Fibroblast of lung (primary cell): ENCODE measurements around the gene LGI1. TPM values are rescaled to one million over a fixed set of nuclear protein-coding genes. Genes with fewer than 3 reads are reported as not detected.
A peak's percentile ranks its signal among the peaks of the same experiment; 100 is the strongest.

Source experiments
- DNase-seq, 2 donors: peaks; one replicate each; pipeline versions ENCODE4 v3.0.0 to v3.0.0-alpha.2; 2010; ENCODE audit warnings: low read depth in 2 of 2
- H2AFZ ChIP-seq: 2 replicates; pipeline ENCODE4 v1.5.1; 2012; ENCODE audit warnings: low read length, control low read depth, inconsistent platforms
- H3K27ac ChIP-seq: 2 replicates; pipeline ENCODE4 v1.5.1; 2011; ENCODE audit warnings: low read length, control low read depth; ENCODE audit not compliant: insufficient read depth
- H3K27me3 ChIP-seq: 2 replicates; pipeline ENCODE4 v1.5.1; 2011; ENCODE audit warnings: mild to moderate bottlenecking, low read length; ENCODE audit not compliant: control insufficient read depth, insufficient read depth
- H3K36me3 ChIP-seq: 2 replicates; pipeline ENCODE4 v1.5.1; 2011; ENCODE audit warnings: low read length; ENCODE audit not compliant: control insufficient read depth, insufficient read depth
- H3K4me1 ChIP-seq: 2 replicates; pipeline ENCODE4 v1.5.1; 2011; ENCODE audit warnings: low read length; ENCODE audit not compliant: control insufficient read depth, insufficient read depth; ENCODE audit errors: extremely low read depth
- H3K4me2 ChIP-seq: 2 replicates; pipeline ENCODE4 v1.5.1; 2011; ENCODE audit warnings: low read length, control low read depth; ENCODE audit not compliant: insufficient read depth; ENCODE audit errors: extremely low read depth
- H3K4me3 ChIP-seq, 4 experiments: fragments of 200-600 bp in 1 of 4; sonication (generic) in 1 of 4; replicated peaks in 1 of 4; 2 replicates each; pipeline ENCODE4 v1.5.1; 2011 to 2016; ENCODE audit warnings: low read length in 4 of 4, low read depth in 3 of 4, mild to moderate bottlenecking in 3 of 4, control low read depth in 2 of 4, inconsistent platforms in 1 of 4, mixed read lengths in 1 of 4; ENCODE audit not compliant: insufficient read depth in 1 of 4; ENCODE audit errors: control extremely low read depth in 1 of 4
- H3K79me2 ChIP-seq: 2 replicates; pipeline ENCODE4 v1.5.1; 2012; ENCODE audit warnings: mild to moderate bottlenecking, low read length, inconsistent platforms; ENCODE audit not compliant: control insufficient read depth, insufficient read depth
- H3K9ac ChIP-seq: 2 replicates; pipeline ENCODE4 v1.5.1; 2011; ENCODE audit warnings: mild to moderate bottlenecking, low read length, control low read depth; ENCODE audit not compliant: insufficient read depth
- H3K9me3 ChIP-seq: 2 replicates; pipeline ENCODE4 v1.5.1; 2012; ENCODE audit warnings: low read depth, low read length; ENCODE audit not compliant: control insufficient read depth, insufficient read depth
- H4K20me1 ChIP-seq: 2 replicates; pipeline ENCODE4 v1.5.1; 2011; ENCODE audit warnings: low read length; ENCODE audit not compliant: control insufficient read depth, insufficient read depth; ENCODE audit errors: extremely low read depth
- CTCF ChIP-seq, 2 donors: IDR thresholded peaks in 1 of 2; conservative IDR thresholded peaks in 1 of 2; 1 replicate in 1 of 2; 2 replicates in 1 of 2; pipeline ENCODE4 v1.5.1; 2011 to 2012; ENCODE audit warnings: low read length in 2 of 2, control low read depth in 1 of 2, inconsistent platforms in 1 of 2, low read depth in 1 of 2, mild to moderate bottlenecking in 1 of 2
- EZH2 ChIP-seq: IDR thresholded peaks from 2 replicates; pipeline ENCODE4 v1.5.1; 2012; ENCODE audit warnings: low read length, control low read depth, mild to moderate bottlenecking; ENCODE audit errors: missing control alignments
- polyA plus RNA-seq, 2 donors: library from polyadenylated mRNA; depleted of rRNA in 1 of 2; stranded (reverse) in 1 of 2; unstranded in 1 of 2; fragments of >200 nt; gene quantifications; 2 replicates each; pipeline ENCODE4 v1.2.1, GENCODE V29; 2011 to 2012; ENCODE audit warnings: missing spikeins in 1 of 2
- total RNA-seq: library from RNA; depleted of rRNA; stranded (reverse); fragments of >200 nt; gene quantifications from 2 replicates; pipeline ENCODE4 v1.2.1, GENCODE V29; 2014

LGI1 gene
- total and polyA plus RNA-seq, 2 donors (not counting 1 experiment from before 2014, with no cell fraction given) = not detected

DNA sequence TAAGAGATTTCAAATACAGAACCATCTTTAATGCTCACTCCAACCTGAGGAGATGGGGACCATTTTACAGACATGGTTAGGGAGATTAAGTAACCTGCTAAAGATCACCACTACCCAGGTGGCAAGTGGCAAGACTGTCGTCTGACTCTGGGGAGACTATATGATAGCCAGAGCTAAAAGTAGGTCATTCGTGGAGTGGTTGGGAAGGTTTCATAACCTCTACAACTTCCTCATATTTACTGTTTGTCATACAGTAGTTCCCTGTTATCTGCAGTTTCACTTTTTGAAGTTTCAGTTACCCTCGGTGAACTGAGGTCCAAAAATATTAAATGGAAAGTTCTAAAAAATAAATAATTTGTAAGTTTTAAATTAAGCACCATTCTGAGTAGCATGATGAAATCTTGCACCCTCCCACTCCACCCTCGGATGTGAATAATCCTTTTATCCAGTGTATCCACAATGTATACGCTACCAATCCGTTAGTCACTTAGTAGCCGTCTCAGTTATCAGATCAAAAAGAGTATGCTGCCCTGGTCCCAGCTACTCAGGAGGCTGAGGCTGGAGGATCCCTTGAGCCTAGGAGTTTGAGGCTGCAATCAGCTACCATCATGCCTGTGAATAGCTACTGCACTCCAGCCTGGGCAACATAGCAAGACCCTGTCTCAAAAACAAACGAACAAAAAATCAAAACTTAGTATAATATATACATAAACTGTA is 14.9 kb upstream of the LGI1 start:
- Histone ChIP-seq H3K9ac (no peak overlapping the region), H3K27ac (no peak overlapping the region), H4K20me1 (no peaks in the 10 kb centered on the region), H3K27me3 (peaks cover 2% of the 10 kb centered on the region), H3K79me2 (no peaks in the 10 kb centered on the region), H3K4me1 (no peaks in the 10 kb centered on the region), H3K36me3 (no peaks in the 10 kb centered on the region), H2AFZ (no peak overlapping the region), H3K9me3 (no peaks in the 10 kb centered on the region), H3K4me2 (no peak overlapping the region), H3K4me3 (no peak overlapping the region)
- no peak for DNase-seq
- TF ChIP-seq EZH2 (no peak), CTCF (conservative IDR thresholded peaks at IDR 0.05 in 1 of 2, IDR thresholded peaks at IDR 0.05 in 1 of 2; ENCODE audit: low read depth in 1 of 2, low read length in 2 of 2) (no peak)

DNA sequence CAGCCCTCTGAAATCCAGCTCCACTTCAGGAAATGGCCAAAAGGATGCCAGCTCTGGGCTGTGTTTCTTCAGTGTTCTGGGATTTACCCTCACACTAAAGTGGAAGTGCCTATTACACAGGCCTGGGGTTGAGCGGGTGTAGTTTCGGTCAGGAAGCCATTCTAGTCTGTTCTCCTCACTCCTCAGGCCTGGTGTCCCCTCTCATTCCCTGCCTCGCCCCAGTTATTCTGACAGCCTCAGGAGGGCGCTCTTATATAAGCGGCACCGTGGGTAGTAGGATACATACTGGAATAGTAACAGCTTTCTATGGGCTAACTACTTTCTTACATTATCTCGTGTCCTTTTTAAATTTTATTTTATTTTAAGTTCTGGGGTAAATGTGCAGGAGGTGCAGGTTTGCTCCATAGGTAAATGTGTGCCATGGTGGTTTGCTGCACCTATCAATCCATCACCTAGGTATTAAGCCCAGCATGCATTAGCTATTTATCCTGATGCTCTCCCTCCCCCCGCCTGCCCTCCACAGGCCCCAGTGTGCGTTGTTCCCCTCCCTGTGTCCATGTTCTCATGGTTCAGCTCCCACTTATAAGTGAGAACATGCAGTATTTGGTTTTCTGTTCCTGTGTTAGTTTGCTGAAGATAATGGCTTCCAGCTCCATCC is 12.2 kb upstream of the LGI1 start:
- peak; percentile 14 to 40 for DNase-seq
- H3K4me2 ChIP-seq = no peak overlapping the region
- H2AFZ ChIP-seq = no peak overlapping the region
- no peak overlapping the region for H3K27ac ChIP-seq
- H3K36me3 ChIP-seq = no peaks in the 10 kb centered on the region
- H3K9me3 ChIP-seq = no peaks in the 10 kb centered on the region
- no peak overlapping the region for H3K9ac ChIP-seq
- TF ChIP-seq CTCF (conservative IDR thresholded peaks at IDR 0.05 in 1 of 2, IDR thresholded peaks at IDR 0.05 in 1 of 2; ENCODE audit: low read depth in 1 of 2, low read length in 2 of 2) (peak; percentile 36 to 50), EZH2 (no peak)
- H3K4me3 ChIP-seq = no peak overlapping the region
- no peaks in the 10 kb centered on the region for H3K79me2 ChIP-seq
- H4K20me1 ChIP-seq = no peaks in the 10 kb centered on the region
- no peaks in the 10 kb centered on the region for H3K27me3 ChIP-seq
- peaks cover 2% of the 10 kb centered on the region for H3K4me1 ChIP-seq

DNA sequence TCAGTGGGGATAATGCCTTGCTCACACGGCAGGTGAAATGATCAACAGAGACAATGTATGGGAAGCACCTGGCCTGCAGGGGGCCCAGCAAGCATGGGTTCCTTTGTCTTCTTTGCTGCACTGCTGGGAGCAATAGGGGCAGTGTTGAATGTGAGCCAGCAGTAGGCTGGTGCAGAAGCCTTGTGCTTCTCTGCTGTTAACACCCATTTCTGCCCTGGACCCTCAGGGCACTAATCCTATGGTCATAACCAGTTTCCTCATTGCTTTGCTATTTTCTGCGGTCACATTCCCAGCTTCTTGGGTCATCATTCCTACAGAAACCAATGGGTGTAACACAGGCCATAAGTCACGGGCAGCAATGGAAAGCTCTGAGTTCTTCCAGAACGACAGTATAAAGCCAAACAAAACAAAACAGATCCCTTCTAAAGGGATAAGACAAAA is 10.9 kb upstream of the LGI1 start:
- Histone ChIP-seq H3K36me3 (no peaks in the 10 kb centered on the region), H3K9ac (no peak overlapping the region), H3K4me3 (no peak overlapping the region), H3K27ac (no peak overlapping the region), H3K4me1 (peaks cover 2% of the 10 kb centered on the region), H3K79me2 (no peaks in the 10 kb centered on the region), H4K20me1 (no peaks in the 10 kb centered on the region), H3K27me3 (no peaks in the 10 kb centered on the region), H3K4me2 (no peak overlapping the region), H2AFZ (no peak overlapping the region), H3K9me3 (no peaks in the 10 kb centered on the region)
- peak; percentile 90 to 98 for DNase-seq
- TF ChIP-seq EZH2 (no peak), CTCF (conservative IDR thresholded peaks at IDR 0.05 in 1 of 2, IDR thresholded peaks at IDR 0.05 in 1 of 2; ENCODE audit: low read depth in 1 of 2, low read length in 2 of 2) (peak in 1 of 2 donors; percentile 8)
